ENCODE data around the gene MTERF4.

Gene MTERF4

GRCh38 chr2:241068942-241069810 is 32.9 kb downstream of the MTERF4 start:
- no peak for FAIRE-seq

DNA sequence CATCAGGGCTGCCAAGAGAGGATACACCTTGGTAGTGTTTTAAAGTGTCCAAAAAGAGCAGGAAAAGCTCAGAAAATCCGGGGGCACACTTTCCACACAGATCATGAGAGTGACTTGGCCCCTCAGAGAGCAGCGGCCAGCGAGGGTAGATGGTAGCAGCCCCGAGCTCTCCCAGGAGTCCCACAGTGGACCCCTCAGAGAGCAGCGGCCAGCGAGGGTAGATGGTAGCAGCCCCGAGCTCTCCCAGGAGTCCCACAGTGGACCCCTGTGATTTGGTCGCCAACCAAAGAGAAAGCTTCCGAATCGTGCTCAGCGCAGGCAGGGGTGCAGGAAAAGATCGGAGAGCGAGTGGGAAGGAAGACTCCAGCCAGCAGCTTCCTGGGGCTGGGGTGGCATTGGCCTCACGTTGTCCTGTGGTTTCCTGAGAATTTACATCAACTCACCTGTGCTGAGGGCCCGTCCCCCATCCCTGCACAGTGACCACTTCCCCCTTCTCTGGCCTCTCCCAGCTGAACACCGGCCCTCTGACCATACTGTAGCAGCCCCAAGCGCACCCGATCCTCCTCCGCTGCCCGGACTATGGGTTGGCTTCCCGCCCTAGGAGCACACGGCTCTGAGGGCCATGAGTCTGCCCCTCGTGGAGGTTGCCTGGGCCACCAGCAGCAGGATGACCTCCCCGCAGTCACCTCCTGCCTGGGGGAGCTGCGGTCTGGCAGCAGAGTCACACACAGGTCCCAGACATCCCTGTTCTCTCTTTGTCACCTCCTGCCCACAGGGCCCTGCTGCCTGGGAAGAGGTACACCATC is 33.7 kb downstream of the MTERF4 start:
- FAIRE-seq: no peak

GRCh38 chr2:241067501-241068135 is 34.5 kb downstream of the MTERF4 start:
- FAIRE-seq: no peak

- no peak for FAIRE-seq
Measured at GRCh38 chr2:241066893-241067341, 35.2 kb downstream of the MTERF4 start.

DNA sequence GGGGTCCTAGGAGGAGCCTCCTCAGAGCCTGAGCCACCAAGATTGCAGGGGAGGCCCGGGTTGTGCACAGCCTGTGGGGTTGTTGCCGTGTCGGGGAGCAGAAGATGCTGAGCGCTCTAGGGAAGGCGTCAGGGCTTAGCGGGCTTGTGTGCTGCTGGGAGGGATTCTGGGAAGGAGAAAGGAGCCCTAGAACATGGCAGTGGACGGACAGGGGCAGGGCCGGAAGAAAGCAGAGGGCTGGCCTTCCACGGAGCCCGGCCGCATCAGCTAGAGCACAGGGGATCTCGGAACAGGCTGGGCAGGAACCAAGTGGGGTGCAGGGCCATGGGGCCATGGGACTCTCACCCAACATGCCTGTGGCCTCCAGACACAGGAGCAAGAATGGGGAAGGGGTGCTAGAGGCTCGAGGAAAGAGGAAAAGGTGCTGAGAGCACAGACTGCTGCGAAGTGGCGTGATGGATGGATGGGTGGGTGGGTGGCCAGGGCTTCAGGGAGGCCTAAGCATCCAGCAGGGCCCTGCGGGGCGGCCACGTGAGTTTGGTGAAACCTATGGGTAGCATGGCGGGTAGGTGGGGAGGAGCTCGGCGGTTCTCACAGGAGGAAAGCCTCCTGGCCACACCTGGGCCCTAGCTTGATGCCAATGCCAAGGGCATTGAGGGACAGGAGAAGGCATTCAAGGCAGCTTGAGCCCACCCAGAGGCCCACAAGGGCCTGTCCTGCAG is 35.8 kb downstream of the MTERF4 start:
- no peak for FAIRE-seq

DNA sequence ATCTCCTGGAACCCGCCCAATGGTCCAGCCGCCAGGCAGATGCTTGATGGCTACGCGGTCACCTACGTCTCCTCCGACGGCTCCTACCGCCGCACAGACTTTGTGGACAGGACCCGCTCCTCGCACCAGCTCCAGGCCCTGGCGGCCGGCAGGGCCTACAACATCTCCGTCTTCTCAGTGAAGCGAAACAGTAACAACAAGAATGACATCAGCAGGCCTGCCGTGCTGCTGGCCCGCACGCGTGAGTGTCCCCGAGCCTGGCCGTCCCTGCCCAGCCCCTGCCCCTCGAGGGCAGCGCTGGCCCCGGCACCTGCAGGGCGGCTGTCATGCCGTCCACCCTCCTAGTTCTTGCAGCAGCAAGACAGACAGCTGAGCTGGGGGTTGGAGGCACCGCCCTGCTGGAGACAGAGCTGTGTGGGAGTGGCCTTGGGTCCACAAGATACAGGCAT is 36.7 kb downstream of the MTERF4 start:
- no peak for FAIRE-seq

DNA sequence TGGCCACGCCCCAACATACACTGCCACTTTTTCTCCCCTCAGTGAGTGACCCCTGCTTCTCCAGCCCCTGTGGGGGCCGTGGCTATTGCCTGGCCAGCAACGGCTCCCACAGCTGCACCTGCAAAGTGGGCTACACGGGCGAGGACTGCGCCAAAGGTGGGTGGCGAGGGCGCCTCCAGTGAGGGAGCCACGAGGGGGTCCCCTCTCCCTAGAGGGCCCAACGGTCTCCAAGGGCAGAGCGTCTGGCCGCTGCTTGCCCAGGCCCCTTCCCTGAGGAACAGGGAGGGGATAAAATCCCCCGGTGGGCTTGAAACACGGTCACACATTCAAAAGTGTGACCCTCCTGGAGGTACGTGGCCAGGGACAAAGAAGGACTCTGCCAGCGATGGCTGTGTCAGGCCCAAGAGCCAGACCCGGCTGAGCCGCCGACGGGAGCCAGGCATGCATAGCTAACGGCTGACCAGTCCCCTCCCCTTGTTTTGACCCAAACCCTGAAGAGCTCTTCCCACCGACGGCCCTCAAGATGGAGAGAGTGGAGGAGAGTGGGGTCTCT is 37.2 kb downstream of the MTERF4 start:
- no peak for FAIRE-seq

DNA sequence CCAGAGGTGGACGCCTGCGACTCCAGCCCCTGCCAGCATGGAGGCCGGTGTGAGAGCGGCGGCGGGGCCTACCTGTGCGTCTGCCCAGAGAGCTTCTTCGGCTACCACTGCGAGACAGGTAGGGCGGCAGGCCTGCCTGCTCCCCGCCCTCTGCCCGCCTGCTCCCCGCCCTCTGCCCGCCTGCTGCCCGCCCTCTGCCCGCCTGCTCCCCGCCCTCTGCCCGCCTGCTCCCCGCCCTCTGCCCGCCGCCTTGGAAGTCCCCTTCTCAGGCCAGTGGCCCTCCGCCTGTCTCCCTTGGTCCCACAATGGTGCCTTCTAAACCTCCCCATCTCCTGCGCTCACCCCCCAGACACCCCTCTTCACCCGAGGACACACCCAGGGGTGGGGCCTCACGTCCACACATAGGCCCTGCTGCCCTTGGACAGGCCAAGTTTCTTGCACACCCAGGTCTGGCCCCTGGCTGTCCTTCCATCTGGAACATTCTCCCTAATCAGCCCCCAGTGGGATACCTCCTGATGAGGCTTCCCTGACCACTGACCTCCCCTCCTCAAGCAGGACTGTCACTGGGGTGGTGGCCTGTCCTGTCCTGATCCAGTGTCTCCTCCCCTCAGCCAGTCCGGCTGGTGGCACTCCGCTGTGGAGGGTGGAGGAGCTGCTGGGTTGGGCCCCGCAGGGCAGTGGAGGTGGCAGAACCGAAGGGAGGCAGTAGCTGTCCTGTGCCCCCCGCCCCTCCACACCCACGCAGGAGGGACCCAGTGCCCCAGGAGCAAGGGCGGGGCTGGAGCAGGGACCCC is 37.9 kb downstream of the MTERF4 start:
- FAIRE-seq: no peak

DNA sequence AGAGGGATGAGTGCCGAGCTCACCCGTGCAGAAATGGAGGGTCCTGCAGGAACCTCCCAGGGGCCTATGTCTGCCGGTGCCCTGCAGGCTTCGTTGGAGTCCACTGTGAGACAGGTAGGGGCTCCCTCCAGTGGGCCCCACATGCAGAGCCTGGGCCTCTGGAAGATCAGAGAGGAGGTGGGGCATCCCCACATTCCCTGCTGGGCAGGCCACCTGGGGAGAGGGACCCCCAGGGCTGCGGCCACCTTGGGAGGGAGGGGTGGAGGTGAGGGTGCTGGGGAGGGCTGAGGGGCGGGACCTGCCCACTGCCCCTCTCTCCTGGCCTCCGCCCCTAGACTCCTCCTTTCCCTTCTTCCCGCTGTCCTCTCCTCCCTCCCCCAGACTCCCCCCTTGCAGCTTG is 38.5 kb downstream of the MTERF4 start:
- no peak for FAIRE-seq

- no peak for FAIRE-seq
Measured at GRCh38 chr2:241063093-241063551, 39.0 kb downstream of the MTERF4 start.

DNA sequence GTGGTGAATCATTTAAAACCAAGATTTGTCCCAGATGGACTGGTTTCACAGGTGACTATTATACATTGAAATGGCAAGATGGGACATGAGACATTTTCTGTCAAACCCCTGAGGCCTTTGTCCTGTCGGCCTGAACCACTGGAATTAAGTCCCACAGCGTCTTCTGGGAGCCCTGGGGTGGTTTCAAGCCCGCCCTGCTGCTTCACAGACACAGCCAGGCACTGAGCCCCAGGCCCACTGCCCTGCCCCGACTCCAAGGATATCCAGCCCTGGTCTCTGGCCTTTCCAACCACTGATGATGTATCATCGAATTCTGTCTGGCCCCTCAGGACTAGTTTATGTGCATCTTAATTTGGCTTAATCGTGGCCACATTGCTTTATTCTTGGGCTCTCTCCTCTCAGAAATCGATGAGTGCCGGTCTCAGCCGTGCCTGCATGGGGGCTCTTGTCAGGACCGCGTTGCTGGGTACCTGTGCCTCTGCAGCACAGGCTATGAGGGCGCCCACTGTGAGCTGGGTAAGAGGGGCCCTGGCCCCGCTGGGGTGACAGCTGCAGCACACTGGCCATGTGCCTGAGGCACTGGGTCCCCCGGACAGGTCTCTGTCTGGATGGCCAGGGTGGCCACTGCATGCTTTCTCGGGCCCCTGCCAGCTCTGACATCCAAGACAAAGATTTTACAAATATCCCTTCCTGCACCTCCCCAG is 39.5 kb downstream of the MTERF4 start:
- no peak for FAIRE-seq

DNA sequence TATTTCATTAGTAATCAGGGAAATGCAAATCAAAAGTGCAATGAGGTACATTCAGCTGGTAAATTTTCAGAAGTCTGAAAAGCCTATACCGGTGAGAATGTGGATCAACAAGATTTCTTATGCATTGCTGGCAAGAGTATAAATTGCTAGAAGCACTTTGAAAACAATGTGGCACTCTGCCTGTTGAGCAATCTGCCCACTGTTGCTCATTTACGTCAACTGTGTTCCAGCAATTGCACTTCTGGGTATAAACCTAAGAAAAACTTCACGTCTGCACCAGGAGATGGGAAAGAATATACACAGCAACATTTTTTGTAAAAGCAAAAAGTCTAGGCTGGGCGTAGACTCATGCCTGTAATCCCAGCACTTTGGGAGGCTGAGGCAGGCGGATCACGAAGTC is 40.8 kb downstream of the MTERF4 start:
- FAIRE-seq: no peak

GRCh38 chr2:241053576-241054251 is 48.4 kb downstream of the MTERF4 start:
- no peak for FAIRE-seq

DNA sequence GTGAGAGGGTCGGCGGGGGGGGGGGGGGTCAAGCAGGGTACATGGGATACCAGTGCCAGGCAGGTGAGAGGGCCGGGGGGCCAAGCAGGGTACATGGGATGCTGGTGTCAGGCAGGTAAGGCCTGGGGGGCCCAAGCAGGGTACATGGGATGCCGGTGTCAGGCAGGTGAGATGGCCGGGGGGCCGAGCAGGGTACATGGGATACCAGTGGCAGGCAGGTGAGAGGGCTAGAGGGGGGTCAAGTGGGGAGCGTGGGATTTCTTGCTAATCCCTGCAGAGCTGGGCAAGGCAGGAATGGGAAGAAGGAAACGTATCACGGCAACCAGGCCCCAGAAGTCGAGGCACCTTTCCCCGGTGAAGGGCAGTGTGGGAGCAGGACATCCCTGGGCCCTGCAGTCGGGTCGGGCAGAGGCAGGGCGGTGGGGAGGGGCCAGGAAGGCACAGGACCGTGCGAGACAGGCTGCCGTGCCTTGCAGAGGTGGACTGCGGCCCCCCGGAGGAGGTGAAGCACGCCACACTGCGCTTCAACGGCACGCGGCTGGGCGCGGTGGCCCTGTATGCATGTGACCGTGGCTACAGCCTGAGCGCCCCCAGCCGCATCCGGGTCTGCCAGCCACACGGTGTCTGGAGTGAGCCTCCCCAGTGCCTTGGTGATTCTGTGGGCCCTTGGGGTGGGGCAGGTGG is 49.3 kb downstream of the MTERF4 start:
- no peak for FAIRE-seq

DNA sequence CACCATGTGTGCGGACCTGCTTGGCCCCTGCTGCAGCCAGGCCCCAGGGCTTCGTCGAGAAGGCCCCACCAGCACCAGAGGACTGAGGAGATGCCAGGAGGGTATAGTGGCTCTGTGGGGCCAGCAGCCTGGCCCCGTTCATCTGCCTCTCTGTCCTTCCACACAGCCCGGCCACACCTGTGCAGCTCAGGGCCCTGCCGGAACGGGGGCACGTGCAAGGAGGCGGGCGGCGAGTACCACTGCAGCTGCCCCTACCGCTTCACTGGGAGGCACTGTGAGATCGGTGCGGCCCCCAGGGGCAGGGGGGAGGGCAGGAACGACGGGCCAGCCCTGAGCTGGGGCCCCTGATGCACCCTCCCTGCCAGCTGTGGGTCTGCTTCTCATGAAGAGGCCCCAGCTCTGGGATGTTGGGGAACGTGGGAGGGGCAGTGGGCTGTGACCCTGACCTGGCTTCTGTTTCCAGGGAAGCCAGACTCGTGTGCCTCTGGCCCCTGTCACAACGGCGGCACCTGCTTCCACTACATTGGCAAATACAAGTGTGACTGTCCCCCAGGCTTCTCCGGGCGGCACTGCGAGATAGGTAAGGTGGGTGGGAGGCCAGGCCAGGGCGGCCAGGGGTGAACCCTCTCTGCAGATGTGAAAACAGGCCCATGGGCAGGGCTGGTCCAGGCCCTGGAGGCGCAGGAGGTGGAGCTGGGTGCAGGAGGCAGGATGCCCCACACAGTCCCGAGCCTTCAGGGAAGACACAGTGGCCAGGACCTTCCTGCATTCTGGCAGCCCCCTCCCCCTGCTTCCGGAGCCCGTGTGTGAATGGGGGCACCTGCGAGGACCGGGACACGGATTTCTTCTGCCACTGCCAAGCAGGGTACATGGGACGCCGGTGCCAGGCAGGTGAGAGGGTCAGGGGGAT is 50.3 kb downstream of the MTERF4 start:
- FAIRE-seq: no peak

DNA sequence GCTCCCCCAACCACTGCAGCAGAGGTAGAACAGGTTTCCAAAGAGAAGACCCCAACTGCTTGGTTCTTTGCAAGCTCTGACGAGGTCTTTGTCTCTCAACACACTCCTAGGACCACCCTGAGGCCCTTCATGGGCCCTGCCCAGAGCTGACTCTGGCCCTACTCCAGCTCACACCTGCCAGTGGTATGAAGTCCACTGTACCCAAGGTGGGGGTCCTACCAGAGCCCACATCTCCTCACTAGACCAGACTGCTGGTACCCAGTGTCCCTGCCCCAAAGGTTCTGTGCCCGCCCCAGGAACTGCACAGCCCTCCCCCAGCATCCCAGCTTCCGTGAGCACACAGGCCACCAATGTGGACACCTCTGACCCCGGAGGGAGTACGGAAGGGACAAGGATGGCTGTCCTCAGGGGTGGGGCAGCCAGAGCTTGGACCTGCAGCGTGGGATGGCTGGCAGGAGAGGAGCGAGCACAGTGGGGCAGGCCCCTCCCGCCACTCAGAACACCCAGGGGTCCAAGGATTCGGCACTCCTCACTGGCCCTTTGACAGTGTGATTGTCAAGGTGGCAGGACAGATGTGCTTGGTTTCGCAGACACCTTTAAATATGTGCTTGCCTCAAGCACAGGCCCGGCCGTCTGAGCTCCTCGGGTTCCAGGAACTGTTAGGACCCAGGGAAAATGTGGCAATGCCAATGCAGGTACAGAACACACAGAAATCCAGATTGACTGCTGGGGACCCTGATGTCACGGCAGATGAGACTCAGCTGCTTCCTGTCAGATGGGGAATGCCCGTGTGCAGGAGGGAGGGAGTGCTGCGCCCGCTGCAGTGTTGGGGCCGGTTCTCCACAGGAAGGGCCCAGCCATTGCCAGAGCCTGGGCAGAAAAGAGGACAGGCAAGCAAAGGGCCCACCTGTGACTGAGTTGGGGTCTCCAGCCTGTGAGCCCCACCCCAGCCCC is 51.2 kb downstream of the MTERF4 start:
- no peak for FAIRE-seq
